NCI-H187 treated with DMSO at 0.1 percent for 48 hours (cell line): Measurements from ENCODE around the gene TNXB.
"Not testable (repeated sequence)": the region's sequence is repeated elsewhere in the genome, so short reads cannot be mapped to it uniquely, and the experiment has no call there.

Experiments used
- DNase-seq: peaks from one replicate; lab custom pipeline; 2025; lab: John Stamatoyannopoulos, UW

TNXB gene

DNA sequence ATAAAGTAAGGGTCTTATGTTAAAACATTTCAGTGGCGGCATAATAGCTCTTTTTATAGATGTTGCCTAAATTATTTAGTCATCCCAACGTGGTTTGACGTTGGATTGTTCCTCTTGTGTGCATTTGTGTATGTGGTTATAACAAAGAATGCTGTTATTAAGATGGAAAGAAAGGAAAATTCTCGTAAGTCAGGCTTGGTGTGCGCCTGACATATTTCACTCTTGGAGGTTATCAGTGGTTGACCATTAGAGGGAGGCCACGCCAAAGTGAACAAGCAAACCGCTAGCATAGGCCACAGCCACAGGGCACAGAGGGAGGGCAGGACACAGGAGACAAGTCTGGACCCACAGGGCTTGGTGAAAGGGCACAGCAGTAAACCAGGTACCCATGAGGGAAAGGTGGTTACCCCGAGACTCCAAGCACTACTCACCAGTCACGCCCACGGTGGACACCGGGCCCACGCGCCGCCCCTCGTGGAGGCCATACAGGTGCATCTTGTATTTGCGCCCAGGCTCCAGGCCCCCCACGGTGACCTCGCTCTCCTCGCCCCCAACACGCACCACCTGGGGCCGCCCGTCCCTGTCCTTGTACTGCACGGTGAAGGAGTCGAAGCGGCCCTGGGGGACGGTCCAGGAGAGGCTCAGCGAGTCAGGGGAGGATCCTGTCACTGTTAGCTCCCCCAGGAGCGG, 48.0 kb downstream of the TNXB start:
- no peak for DNase-seq

DNA sequence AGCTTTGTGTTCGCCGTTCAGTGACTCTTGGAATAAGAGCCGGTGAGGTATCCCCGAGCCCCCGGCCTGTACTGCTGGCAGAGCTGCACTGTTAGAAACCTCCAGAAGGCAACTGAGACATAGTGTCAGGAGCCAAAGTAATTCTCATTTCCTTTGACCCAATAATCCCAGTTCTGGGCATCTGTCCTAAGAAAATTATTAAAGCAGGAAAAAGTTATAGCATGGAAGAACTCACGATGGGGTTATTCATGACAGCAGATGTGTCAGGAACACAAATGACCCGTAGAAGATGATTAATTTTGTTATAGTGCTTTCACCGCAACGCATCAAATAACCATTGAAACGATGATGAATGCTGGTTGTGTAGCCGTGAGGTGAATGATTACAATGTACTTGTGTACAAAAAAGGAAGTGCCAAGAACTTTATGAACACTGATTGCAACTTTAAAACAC, 50.6 kb downstream of the TNXB start:
- no peak for DNase-seq

DNA sequence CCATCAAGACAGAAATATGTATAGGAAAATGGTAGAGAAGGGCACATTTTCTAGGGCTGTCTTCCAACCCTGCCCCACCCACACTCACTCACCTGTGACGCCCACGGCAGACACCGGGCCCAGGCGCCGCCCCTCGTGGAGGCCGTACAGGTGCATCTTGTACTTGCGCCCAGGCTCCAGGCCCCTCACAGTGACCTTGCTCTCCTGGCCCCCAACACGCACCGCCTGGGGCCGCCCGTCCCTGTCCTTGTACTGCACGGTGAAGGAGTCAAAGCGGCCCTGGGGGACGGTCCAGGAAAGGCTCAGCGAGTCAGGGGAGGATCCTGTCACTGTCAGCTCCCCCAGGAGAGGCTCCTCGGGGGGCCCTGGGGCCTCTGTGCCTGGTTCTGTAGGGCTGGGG, 51.2 kb downstream of the TNXB start:
- DNase-seq: no peak

DNA sequence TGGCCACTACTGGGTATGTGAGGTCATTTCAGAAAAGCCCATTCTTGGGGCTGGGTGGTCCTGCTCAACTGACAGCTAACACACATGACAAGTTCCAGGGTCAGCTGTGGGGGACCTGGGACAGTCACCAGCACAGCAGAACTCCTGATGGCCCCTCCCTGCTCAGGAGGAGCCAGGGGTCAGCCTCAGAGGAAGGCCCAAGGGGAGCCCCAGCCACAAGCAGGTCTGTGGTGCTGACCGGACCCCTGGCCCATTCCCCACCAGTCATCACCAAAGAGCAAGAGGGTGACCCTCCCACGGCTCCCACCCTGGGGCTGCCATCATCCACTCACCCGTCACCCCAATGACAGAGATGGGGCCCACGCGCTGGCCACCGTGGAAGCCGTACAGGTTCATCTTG, 52.9 kb downstream of the TNXB start:
- DNase-seq: no peak

DNA sequence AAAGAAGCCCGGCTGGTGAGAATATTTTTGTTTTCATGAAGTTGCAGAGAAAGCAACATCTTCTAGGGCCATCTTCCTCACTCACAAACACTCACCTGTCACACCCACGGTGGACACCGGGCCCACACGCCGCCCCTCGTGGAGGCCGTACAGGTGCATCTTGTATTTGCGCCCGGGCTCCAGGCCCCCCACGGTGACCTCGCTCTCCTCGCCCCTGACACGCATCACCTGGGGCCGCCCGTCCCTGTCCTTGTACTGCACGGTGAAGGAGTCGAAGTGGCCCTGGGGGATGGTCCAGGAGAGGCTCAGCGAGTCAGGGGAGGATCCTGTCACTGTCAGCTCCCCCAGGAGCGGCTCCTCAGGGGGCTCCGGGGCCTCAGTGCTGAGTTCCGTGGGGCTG, 53.4 kb downstream of the TNXB start:
- DNase-seq: not testable (repeated sequence)

DNA sequence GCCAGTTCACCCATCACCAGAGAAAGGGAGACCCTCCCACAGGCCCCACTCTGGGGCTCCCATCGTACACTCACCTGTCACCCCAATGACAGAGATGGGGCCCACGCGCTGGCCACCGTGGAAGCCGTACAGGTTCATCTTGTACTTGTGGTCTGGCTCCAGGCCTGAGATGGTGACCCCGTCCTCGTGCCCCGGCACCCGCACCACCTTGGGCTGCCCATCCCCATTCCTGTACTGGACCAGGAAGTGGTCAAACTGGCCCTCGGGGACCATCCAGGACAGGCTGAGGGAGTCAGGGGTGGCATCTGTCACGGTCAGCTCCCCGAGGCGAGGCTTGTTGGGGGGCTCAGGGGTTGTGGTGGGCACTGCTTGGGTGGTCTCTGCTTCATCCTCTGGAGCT, 55.8 kb downstream of the TNXB start:
- not testable (repeated sequence) for DNase-seq

DNA sequence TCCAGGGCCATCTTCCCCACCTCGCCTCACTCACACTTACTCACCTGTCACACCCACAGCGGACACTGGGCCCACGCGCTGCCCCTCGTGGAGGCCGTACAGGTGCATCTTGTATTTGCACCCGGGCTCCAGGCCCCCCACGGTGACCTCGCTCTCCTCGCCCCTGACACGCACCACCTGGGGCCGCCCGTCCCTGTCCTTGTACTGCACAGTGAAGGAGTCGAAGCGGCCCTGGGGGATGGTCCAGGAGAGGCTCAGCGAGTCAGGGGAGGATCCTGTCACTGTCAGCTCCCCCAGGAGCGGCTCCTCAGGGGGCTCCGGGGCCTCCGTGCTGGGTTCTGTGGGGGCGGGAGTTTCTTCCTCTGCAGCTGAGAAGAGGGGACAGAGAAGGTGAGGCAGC, 56.5 kb downstream of the TNXB start:
- not testable (repeated sequence) for DNase-seq

DNA sequence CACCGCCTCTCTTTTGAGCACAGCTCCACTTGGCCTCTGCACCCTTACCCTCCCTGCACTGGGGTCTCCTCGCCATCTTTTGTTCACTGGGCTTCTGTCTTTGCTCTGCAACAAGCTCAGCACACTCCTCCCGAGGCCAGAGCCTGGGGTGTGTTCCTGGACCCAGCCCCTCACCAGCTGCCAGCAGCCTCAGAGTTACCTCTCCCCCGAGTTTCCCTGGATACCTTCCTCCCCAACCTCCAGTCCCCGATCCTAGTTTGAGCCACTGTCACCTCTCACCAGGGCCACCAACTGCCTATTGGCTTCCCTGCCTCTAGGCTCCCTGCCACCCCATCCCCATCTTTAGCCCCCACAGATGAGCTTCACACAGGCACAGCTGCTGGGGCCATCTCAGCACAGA, 58.6 kb downstream of the TNXB start:
- DNase-seq: no peak

DNA sequence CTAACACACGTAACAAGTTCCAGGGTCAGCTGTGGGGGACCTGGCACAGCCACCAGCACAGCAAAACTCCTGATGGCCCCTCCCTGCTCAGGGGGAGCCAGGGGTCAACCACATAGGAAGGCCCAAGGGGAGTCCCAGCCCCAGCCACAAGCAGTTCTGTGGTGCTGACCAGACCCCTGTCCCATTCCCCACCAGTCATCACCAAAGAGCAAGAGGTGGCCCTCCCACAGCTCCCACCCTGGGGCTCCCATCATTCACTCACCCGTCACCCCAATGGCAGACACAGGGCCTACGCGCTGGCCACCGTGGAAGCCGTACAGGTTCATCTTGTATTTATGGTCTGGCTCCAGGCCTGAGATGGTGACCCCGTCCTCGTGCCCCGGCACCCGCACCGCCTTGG, 59.4 kb downstream of the TNXB start:
- not testable (repeated sequence) for DNase-seq

DNA sequence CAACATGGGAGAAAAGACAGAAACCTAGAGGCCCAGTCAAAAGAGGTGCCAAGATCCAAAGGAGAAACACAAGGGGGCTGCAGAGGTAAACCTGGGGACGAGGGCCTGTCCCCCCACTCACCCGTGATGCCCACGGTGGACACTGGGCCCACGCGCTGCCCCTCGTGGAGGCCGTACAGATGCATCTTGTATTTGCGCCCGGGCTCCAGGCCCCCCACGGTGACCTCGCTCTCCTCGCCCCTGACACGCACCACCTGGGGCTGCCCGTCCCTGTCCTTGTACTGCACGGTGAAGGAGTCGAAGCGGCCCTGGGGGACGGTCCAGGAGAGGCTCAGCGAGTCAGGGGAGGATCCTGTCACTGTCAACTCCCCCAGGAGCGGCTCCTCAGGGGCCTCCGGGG, 60.0 kb downstream of the TNXB start:
- not testable (repeated sequence) for DNase-seq

DNA sequence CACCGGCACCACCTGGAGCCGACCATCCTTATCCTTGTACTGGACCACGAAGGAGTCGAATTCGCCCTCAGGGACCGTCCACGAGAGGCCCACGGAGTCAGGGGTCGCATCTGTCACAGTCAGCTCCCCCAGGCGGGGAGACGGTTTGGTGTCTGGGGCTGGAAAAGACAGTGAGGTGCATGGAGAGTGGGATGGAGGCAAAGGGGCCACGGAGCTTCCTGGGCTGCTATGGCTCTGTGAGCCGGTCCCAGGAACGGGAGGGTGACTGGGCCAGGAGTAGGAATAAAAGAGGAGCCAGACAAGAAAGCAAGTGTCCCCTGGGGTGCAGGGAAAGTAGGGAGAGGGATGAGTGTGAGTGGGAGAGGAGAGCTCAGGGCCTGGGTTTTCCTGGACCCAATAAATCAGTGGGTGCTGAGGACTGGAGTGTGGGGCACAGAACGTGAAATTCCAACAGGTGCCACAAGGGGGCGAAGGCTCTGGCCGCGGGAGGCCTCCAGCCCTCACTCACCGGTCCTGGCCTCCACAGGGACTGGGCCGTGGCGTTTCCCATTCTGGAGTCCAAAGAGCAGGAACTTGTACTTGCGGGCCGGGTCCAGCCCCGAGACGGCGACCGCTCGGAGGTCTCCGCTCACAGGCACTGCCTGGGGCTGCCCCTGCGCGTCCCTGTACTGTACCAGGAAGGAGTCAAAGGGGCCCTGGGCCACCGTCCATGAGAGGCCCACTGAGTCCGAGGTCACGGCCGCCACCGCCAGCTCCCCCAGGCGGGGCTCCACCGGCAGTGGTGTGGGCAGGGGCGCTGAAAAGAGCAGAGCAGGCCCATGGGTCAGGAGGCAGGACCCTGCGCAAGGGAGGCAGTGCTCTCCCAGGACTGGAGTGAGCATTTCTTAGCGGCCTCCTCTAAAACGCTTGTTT, 61.0 kb downstream of the TNXB start:
- DNase-seq: no peak

DNA sequence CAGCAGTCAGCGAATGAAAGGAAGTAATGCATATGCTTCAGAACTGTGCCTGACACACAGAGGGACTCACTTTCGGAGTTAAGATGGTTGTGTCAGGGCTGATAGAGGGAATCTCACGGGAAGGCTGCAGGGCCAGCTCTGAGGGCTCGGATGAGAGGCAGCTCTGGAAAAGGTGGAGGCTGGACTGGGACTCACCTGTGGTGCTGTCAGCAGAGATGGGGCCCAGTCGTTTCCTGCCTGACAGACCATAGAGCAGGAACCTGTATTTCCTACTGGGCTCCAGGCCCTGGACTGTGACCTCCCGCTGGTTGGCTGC, 61.6 kb downstream of the TNXB start:
- no peak for DNase-seq

DNA sequence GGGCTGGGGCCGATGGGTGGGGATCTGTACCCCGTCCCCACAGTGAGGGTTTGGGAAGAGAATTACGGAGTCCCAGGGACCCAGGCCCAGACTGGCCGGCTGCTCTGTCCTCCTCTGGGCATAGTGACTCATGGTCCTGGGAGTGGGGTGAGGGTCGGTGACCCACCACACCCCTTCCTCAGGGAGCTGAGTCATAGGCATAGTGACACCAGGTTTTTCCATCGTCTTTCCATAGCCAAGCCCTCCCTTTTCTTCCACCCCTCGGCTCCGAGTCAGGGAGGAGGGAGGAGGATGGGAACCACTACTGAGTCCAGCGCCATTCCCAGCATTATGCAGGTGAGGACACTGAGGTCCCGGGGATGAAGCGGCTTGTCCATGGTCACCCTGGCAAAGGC, 62.1 kb downstream of the TNXB start:
- no peak for DNase-seq

DNA sequence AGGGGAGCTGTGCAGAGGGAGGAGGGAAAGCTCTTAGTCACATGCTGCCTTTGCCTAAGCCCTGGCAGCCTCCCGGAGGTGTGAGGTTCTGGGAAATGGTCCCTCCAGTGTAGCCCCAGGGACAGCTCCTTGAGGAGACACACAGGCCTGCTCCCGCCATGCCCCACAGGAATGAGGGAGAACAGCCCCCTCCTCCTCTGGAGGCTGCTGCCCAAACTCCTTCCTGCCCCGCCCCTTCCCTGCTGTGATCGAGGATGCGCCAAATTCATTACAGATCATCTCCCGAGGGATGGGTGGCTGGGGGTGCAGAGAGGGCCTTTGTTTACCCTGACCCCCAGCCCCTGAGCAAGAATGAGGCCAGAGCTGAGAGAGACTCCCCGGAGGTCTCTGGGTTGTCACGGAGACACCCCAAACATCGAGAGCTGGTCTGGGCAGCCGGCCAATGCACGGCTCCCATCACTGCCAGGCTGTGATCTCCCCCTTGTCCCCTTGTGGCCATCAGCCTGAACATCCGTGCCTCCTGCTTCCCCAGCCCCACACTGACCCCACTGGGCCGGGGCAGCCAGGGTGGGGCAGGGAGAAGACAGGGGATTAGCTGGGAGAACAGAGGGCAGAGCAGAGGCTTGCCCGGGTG, 62.6 kb downstream of the TNXB start:
- no peak for DNase-seq

DNA sequence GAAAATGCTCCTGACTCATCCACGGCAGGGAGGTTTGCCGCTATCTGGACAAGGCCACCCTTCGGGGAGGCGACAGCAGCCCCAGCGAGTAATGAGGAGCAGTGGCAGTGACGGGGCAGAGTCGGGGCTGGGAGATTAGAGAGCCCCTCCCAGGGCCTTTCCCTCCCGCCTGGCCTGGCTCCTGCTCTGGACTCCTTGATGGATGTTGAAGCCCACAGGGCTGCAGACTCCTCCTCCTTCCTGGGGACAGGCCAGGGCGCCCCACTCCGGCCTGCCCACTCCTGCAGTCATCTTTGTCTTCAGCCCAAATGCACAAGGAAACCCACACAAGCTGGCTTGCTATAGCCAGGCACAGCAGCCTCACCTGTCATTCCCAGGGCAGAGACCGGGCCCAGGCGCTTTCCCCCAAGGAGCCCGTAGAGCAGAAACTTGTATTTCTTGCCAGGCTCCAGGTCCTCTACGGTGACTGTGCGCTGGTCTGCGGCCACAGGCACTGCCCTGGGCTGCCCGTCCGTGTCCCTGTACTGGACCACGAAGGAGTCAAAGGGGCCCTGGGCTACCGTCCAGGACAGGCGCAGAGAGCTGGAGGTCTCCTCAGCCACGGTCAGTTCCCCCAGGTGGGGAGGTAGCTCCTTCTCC, 63.2 kb downstream of the TNXB start:
- DNase-seq: no peak

DNA sequence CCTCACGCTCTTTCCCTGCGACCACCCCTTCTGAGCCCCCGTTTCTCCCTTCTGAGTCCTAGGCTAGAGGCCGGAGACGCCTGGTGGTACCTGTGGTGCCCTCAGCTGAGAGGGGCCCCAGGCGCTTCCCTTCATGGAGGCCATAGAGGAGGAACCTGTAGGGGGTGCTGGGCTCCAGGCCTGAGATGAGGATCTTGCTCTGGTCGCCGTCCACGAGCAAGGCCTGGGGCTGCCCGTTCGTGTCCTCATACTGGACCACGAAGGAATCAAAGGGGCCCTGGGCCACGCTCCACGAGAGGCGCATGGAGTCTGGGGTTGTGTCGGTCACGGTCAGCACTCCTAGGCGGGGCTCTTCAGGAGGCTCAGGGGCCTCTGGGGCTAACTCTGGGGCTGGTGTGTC, 64.2 kb downstream of the TNXB start:
- DNase-seq: not testable (repeated sequence)

DNA sequence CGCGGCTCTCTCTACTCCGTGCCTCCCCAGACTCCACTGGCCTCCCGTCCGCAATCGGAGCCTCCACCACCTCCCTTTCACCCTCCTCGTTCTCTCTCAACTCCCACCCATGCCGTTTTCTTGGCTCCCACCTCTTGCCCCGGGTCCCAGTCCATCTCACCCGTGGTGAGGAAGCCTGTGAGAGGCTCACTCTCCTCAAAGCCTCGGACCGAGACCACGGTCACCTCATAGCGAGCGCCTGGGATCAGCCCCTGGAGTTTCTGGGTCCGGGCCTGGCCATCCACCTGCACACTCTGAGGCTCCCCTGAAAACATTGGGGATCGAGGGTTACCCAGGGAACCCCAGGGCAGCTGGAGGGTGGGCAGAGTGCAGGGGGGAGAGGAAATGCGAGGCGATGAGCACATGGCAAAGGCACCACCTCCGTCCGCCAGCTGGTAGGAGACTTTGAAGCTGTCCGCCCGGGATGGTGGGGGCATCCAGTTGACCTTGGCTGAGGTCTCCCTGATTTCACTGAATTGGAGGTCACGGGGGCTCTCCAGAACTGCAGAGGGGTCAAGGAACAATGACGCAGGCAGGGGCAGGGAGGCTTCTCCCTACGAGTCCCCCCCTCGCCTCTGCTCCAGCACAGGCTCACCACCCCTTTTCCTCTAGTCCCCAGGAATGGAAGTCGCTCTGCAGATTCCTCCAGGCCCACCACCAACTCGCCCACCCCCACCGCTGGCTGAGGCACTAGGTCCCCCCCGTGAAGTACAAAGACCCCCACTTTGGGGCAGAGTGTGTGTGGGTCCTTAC, 65.4 kb downstream of the TNXB start:
- DNase-seq: not testable (repeated sequence)

DNA sequence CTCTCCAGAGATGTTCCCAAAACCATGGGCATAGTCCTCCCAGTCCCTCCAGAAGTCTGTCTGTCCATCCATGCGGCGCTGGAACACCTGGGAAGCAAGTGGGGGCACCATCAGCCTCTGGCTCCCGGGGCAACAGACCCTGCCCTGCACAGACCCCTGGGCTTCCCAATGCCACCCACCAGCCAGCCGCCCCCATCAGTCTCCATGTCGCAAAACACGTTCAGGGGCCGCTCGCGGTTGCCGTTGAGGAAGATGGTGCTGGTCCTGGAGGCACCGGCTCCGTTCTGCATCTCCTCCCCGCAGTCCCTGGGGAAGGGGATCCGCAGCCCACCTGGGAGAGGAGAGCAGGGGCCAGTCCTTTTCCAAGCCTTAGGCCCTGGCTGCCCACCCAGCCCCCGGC, 66.9 kb downstream of the TNXB start:
- DNase-seq: not testable (repeated sequence)

DNA sequence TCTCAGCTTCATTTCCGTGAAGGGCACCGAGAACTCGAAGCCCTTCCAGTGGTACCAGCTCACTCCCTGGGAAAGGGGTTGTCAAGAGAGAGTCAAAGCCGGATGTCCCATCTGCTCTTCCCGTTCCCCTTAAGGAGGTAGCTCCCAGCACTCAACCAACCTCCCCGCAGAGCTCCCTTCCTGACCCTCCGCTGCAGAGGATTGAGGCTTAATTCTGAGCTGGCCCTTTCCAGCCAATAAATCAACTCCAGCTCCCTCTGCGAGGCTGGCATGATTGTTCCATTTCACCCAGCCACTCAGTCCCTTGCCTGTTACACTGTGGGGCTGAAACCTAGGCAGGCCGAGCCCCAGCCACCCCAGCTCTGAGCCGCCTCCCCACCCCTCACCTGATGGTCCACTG, 67.8 kb downstream of the TNXB start:
- DNase-seq: not testable (repeated sequence)

DNA sequence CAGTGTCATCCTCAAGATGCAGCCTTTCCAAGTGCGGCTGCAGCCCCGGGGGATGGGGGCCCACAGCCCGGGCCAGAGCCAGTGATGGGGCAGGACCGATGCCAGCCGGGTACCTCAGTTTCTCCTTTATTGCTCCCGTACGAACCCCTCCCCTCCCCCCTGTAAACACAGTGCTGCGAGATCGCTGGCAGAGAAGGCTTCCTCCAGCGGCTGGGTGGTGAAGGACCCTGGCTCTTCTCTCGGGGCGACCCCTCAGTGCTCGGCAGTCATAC, 68.2 kb downstream of the TNXB start:
- DNase-seq: not testable (repeated sequence)

DNA sequence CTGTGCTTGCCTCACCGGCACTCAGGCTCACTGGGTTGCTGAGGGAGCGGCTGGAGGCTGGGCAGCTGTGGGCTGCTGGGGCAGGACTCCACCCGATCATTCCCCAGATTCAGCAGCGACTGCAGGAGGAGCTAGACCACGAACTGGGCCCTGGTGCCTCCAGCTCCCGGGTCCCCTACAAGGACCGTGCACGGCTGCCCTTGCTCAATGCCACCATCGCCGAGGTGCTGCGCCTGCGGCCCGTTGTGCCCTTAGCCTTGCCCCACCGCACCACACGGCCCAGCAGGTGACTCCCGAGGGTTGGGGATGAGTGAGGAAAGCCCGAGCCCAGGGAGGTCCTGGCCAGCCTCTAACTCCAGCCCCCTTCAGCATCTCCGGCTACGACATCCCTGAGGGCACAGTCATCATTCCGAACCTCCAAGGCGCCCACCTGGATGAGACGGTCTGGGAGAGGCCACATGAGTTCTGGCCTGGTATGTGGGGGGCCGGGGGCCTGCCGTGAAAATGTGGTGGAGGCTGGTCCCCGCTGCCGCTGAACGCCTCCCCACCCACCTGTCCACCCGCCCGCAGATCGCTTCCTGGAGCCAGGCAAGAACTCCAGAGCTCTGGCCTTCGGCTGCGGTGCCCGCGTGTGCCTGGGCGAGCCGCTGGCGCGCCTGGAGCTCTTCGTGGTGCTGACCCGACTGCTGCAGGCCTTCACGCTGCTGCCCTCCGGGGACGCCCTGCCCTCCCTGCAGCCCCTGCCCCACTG, 68.7 kb downstream of the TNXB start:
- not testable (repeated sequence) for DNase-seq
